Liver (tissue), 9 donors: ENCODE data around the gene FBN1. TPM values are rescaled to one million over a fixed set of nuclear protein-coding genes. Genes with fewer than 3 reads are reported as not detected.

Experiments
- DNase-seq: peaks from one replicate; pipeline ENCODE4 v3.0.0-alpha.2; 2017; ENCODE audit warnings: low spot score
- H3K27ac ChIP-seq, 2 donors: one replicate each; pipeline ENCODE4 v1.7.0; 2013; ENCODE audit warnings: inconsistent platforms in 2 of 2, low read length in 2 of 2, control low read depth in 1 of 2, low read depth in 1 of 2, mild to moderate bottlenecking in 1 of 2
- H3K27me3 ChIP-seq, 4 donors: one replicate each; pipeline versions ENCODE4 v1.6.1 to v1.7.0; 2013; ENCODE audit warnings: low read length in 3 of 4, inconsistent platforms in 1 of 4, mild to moderate bottlenecking in 1 of 4, moderate library complexity in 1 of 4; ENCODE audit not compliant: control insufficient read depth in 4 of 4, insufficient read depth in 4 of 4
- H3K36me3 ChIP-seq, 4 donors: one replicate each; pipeline versions ENCODE4 v1.6.1 to v1.7.0; 2013; ENCODE audit warnings: low read length in 3 of 4, mild to moderate bottlenecking in 3 of 4, low read depth in 1 of 4, moderate library complexity in 1 of 4; ENCODE audit not compliant: control insufficient read depth in 4 of 4, insufficient read depth in 3 of 4
- H3K4me1 ChIP-seq, 4 donors: one replicate each; pipeline versions ENCODE4 v1.6.1 to v1.7.0; 2013; ENCODE audit warnings: low read length in 3 of 4, mild to moderate bottlenecking in 3 of 4, moderate library complexity in 1 of 4; ENCODE audit not compliant: control insufficient read depth in 4 of 4, insufficient read depth in 4 of 4
- H3K4me3 ChIP-seq, 3 donors: one replicate each; pipeline versions ENCODE4 v1.6.1 to v1.7.0; 2013; ENCODE audit warnings: low read length in 3 of 3, control low read depth in 1 of 3, low read depth in 1 of 3, mild to moderate bottlenecking in 1 of 3
- H3K9ac ChIP-seq, 2 donors: one replicate each; pipeline ENCODE4 v1.7.0; 2013; ENCODE audit warnings: low read length in 2 of 2, mild to moderate bottlenecking in 2 of 2, moderate library complexity in 2 of 2, control low read depth in 1 of 2, low read depth in 1 of 2
- H3K9me3 ChIP-seq, 4 donors: one replicate each; pipeline versions ENCODE4 v1.6.1 to v1.7.0; 2013; ENCODE audit warnings: low read length in 3 of 4; ENCODE audit not compliant: control insufficient read depth in 4 of 4
- ATF3 ChIP-seq: IDR thresholded peaks from 2 replicates; pipeline ENCODE4 v1.6.1; 2016; ENCODE audit warnings: antibody characterized with exemption
- EGR1 ChIP-seq, 2 donors: IDR thresholded peaks; 2 replicates each; pipeline ENCODE4 v1.6.1; 2016 to 2018; ENCODE audit warnings: antibody characterized with exemption in 2 of 2, low read depth in 2 of 2
- FOXA1 ChIP-seq: IDR thresholded peaks from 2 replicates; pipeline ENCODE4 v1.6.1; 2016; ENCODE audit warnings: antibody characterized with exemption
- GABPA ChIP-seq, 2 donors: IDR thresholded peaks in 1 of 2; conservative IDR thresholded peaks in 1 of 2; 2 replicates each; pipeline ENCODE4 v1.6.1; 2016; ENCODE audit warnings: antibody characterized with exemption in 2 of 2, mild to moderate bottlenecking in 1 of 2, moderate library complexity in 1 of 2
- HNF4A ChIP-seq, 2 donors: conservative IDR thresholded peaks; 2 replicates each; pipeline ENCODE4 v1.6.1; 2016; ENCODE audit warnings: antibody characterized with exemption in 2 of 2, mild to moderate bottlenecking in 2 of 2
- HNF4G ChIP-seq: IDR thresholded peaks from 2 replicates; pipeline ENCODE4 v1.6.1; 2016; ENCODE audit warnings: antibody characterized with exemption
- JUND ChIP-seq, 2 donors: IDR thresholded peaks; 2 replicates each; pipeline ENCODE4 v1.6.1; 2016; ENCODE audit warnings: antibody characterized with exemption in 2 of 2
- NR2F2 ChIP-seq: IDR thresholded peaks from 2 replicates; pipeline ENCODE4 v1.6.1; 2016; ENCODE audit warnings: antibody characterized with exemption
- RAD21 ChIP-seq, 2 donors: IDR thresholded peaks; 2 replicates each; pipeline ENCODE4 v1.6.1; 2016; ENCODE audit warnings: antibody characterized with exemption in 2 of 2, mild to moderate bottlenecking in 2 of 2
- RXRA ChIP-seq, 2 donors: IDR thresholded peaks; 2 replicates each; pipeline ENCODE4 v1.6.1; 2017 to 2018; ENCODE audit warnings: antibody characterized with exemption in 2 of 2, mild to moderate bottlenecking in 1 of 2
- SP1 ChIP-seq: IDR thresholded peaks from 2 replicates; pipeline ENCODE4 v1.6.1; 2018; ENCODE audit warnings: antibody characterized with exemption, mild to moderate bottlenecking
- TAF1 ChIP-seq: conservative IDR thresholded peaks from 2 replicates; pipeline ENCODE4 v1.6.1; 2016; ENCODE audit warnings: antibody characterized with exemption, mild to moderate bottlenecking
- YY1 ChIP-seq: IDR thresholded peaks from 2 replicates; pipeline ENCODE4 v1.6.1; 2016; ENCODE audit warnings: antibody characterized with exemption, mild to moderate bottlenecking
- WGBS: extraction: QIAGEN DNeasy Blood & Tissue Kit; methylation state at CpG from one replicate; pipeline ENCODE4 v1.1.7; 2013; 5-methylcytosine and 5-hydroxymethylcytosine counted together
- polyA plus RNA-seq, 2 donors: library from polyadenylated mRNA; stranded (reverse) in 1 of 2; unstranded in 1 of 2; fragments of 200-250 nt in 1 of 2; fragments of >200 nt in 1 of 2; fragmentation: Nextera tagmentation in 1 of 2; extraction: Ambion mirVana in 1 of 2; gene quantifications; one replicate each; pipeline versions ENCODE4 v1.2.1 to v1.2.3, GENCODE V29; 2013 to 2015
- total RNA-seq, 2 donors: library from RNA; depleted of rRNA; stranded (reverse); fragments of >200 nt; gene quantifications; one replicate each; pipeline ENCODE4 v1.2.3, GENCODE V29; 2014
- TF ChIP-seq, protein P1 (sequence below): IDR thresholded peaks from 2 replicates; pipeline ENCODE4 v1.6.1; 2016; ENCODE audit warnings: antibody characterized with exemption
- TF ChIP-seq, protein P2 (sequence below): IDR thresholded peaks from 2 replicates; pipeline ENCODE4 v1.6.1; 2016; ENCODE audit warnings: antibody characterized with exemption, mild to moderate bottlenecking
- TF ChIP-seq, protein P3 (sequence below): fragments of 150-350 bp; IDR thresholded peaks from 2 replicates; pipeline ENCODE4 v1.5.1; 2017; ENCODE audit warnings: improper control_type of control experiment, low read depth, low read length; ENCODE audit not compliant: missing input control
- donor health status: healthy.
- donor health status: healthy.
- donor health status: healthy.
- donor health status: healthy.
- donor health status: healthy.

Gene FBN1
- total and polyA plus RNA-seq, 4 donors, result 1.3 to 20.1 (median 12.4) TPM

DNA sequence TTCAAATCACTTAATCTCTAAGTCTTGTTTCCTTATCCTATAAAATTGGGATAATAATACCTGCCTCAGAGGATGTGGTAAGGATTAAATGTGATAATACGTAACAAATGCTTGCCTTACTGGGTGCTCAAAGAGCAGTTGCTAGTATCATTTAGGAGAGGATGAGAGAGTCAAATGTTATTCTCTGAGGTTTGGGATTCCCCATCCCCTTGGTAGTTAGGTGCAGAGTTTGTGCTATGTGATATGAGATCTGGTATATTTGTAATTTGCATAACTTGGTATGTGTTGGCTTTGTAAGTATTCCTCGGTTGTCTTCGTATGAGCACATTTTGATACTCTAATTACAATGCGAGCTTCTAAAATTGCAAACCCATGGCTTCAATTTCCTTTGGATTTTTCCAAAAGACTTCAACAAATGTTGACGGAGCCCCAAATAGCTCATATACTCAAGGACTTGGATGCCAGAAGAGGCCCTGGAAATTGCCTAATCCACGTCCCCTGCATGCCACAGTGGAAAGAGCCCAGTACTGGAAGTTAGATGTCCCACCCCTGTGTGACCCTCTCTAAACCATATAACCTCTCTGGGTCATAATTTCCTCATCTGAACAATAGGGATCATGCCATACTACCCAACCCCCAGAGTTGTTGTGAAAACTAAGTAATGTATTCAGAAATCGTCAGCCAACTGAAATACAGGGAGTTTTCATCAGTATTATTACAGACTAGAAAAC is 85.0 kb downstream of the FBN1 start:
- H3K9ac ChIP-seq, result no peak overlapping the region
- H3K36me3 ChIP-seq, result no peaks in the 10 kb centered on the region
- H3K27ac ChIP-seq, result no peak overlapping the region
- no peak for TF ChIP-seq GABPA (IDR thresholded peaks at IDR 0.05 in 1 of 2, conservative IDR thresholded peaks at IDR 0.05 in 1 of 2)
- TF ChIP-seq ATF3, result no peak
- TF ChIP-seq, protein P1, sequence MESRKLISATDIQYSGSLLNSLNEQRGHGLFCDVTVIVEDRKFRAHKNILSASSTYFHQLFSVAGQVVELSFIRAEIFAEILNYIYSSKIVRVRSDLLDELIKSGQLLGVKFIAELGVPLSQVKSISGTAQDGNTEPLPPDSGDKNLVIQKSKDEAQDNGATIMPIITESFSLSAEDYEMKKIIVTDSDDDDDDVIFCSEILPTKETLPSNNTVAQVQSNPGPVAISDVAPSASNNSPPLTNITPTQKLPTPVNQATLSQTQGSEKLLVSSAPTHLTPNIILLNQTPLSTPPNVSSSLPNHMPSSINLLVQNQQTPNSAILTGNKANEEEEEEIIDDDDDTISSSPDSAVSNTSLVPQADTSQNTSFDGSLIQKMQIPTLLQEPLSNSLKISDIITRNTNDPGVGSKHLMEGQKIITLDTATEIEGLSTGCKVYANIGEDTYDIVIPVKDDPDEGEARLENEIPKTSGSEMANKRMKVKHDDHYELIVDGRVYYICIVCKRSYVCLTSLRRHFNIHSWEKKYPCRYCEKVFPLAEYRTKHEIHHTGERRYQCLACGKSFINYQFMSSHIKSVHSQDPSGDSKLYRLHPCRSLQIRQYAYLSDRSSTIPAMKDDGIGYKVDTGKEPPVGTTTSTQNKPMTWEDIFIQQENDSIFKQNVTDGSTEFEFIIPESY, result no peak
- TF ChIP-seq NR2F2, result peak; percentile 86
- TF ChIP-seq EGR1 (IDR thresholded peaks at IDR 0.05; ENCODE audit: low read depth in 2 of 2), result no peak
- WGBS, result 88% methylated on average over 7 of the region's 7 CpGs
- no peaks in the 10 kb centered on the region for H3K9me3 ChIP-seq
- H3K27me3 ChIP-seq, result no peaks in the 10 kb centered on the region
- no peak for DNase-seq
- no peaks in the 10 kb centered on the region for H3K4me1 ChIP-seq
- no peak overlapping the region for H3K4me3 ChIP-seq

- no peak overlapping the region for H3K9ac ChIP-seq
- H3K4me1 ChIP-seq, result no peaks in the 10 kb centered on the region
- H3K36me3 ChIP-seq, result no peaks in the 10 kb centered on the region
- no peak for TF ChIP-seq RAD21 (IDR thresholded peaks at IDR 0.05)
- no peak for TF ChIP-seq HNF4G
- TF ChIP-seq YY1, result no peak
- TF ChIP-seq, protein P2, sequence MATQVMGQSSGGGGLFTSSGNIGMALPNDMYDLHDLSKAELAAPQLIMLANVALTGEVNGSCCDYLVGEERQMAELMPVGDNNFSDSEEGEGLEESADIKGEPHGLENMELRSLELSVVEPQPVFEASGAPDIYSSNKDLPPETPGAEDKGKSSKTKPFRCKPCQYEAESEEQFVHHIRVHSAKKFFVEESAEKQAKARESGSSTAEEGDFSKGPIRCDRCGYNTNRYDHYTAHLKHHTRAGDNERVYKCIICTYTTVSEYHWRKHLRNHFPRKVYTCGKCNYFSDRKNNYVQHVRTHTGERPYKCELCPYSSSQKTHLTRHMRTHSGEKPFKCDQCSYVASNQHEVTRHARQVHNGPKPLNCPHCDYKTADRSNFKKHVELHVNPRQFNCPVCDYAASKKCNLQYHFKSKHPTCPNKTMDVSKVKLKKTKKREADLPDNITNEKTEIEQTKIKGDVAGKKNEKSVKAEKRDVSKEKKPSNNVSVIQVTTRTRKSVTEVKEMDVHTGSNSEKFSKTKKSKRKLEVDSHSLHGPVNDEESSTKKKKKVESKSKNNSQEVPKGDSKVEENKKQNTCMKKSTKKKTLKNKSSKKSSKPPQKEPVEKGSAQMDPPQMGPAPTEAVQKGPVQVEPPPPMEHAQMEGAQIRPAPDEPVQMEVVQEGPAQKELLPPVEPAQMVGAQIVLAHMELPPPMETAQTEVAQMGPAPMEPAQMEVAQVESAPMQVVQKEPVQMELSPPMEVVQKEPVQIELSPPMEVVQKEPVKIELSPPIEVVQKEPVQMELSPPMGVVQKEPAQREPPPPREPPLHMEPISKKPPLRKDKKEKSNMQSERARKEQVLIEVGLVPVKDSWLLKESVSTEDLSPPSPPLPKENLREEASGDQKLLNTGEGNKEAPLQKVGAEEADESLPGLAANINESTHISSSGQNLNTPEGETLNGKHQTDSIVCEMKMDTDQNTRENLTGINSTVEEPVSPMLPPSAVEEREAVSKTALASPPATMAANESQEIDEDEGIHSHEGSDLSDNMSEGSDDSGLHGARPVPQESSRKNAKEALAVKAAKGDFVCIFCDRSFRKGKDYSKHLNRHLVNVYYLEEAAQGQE, result no peak
- TF ChIP-seq RXRA (IDR thresholded peaks at IDR 0.05), result no peak
- no peak for TF ChIP-seq SP1
- no peak for TF ChIP-seq HNF4A (conservative IDR thresholded peaks at IDR 0.05)
- TF ChIP-seq, protein P3, sequence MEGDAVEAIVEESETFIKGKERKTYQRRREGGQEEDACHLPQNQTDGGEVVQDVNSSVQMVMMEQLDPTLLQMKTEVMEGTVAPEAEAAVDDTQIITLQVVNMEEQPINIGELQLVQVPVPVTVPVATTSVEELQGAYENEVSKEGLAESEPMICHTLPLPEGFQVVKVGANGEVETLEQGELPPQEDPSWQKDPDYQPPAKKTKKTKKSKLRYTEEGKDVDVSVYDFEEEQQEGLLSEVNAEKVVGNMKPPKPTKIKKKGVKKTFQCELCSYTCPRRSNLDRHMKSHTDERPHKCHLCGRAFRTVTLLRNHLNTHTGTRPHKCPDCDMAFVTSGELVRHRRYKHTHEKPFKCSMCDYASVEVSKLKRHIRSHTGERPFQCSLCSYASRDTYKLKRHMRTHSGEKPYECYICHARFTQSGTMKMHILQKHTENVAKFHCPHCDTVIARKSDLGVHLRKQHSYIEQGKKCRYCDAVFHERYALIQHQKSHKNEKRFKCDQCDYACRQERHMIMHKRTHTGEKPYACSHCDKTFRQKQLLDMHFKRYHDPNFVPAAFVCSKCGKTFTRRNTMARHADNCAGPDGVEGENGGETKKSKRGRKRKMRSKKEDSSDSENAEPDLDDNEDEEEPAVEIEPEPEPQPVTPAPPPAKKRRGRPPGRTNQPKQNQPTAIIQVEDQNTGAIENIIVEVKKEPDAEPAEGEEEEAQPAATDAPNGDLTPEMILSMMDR, result no peak
- TF ChIP-seq TAF1, result no peak
- TF ChIP-seq, protein P1, result no peak
- no peak for TF ChIP-seq NR2F2
- TF ChIP-seq EGR1 (IDR thresholded peaks at IDR 0.05; ENCODE audit: low read depth in 2 of 2), result no peak
- no peak for TF ChIP-seq FOXA1
- TF ChIP-seq JUND (IDR thresholded peaks at IDR 0.05), result no peak
- no peak for DNase-seq
- no peak overlapping the region for H3K4me3 ChIP-seq
- WGBS, result 64% methylated on average over 5 of the region's 5 CpGs
- H3K27ac ChIP-seq, result no peak overlapping the region
- no peaks in the 10 kb centered on the region for H3K27me3 ChIP-seq
- H3K9me3 ChIP-seq, result no peaks in the 10 kb centered on the region
Observed at GRCh38 chr15:48559285-48559684, 86.2 kb downstream of the FBN1 start.
